PC-9 (cell line): ENCODE results near the gene RHBDD2. TPM values are rescaled to one million over a fixed set of nuclear protein-coding genes. Genes with fewer than 3 reads are reported as not detected.
A peak's percentile ranks its signal among the peaks of the same experiment; 100 is the strongest.
"Not testable (repeated sequence)": the region's sequence is repeated elsewhere in the genome, so short reads cannot be mapped to it uniquely, and the experiment has no call there.

Experiments
- BruUV-seq: library from RNA; stranded (reverse); fragments of 400-500 nt; replicated peaks from 2 replicates; lab custom pipeline; 2021; lab: Mats Ljungman, UMichigan
- CTCF ChIA-PET: fragments of 300-600 bp; sonication (Branson Sonifier 250); formaldehyde crosslinking; loops from one replicate; lab custom pipeline; 2022; ENCODE audit warnings: antibody characterized with exemption; lab: Charles Lee
- POLR2A ChIA-PET: fragments of 300-600 bp; sonication (Branson Sonifier 250); formaldehyde crosslinking; loops from one replicate; lab custom pipeline; 2022; ENCODE audit warnings: antibody characterized with exemption; ENCODE audit not compliant: unreplicated experiment; lab: Charles Lee
- DNase-seq, 2 experiments: peaks; one replicate each; pipeline versions ENCODE4 v3.0.0 to v3.0.0-alpha.2; 2015 to 2022; ENCODE audit warnings: mixed read lengths in 1 of 2
- H2AFZ ChIP-seq: fragments of 200-600 bp; sonication (generic); 2 replicates; pipeline ENCODE4 v1.8.1; 2017; ENCODE audit warnings: antibody characterized with exemption
- H3F3A ChIP-seq: fragments of 200-600 bp; sonication (generic); 2 replicates; pipeline ENCODE4 v1.8.1; 2017; ENCODE audit warnings: antibody characterized with exemption, mild to moderate bottlenecking, low read depth; ENCODE audit not compliant: insufficient read depth
- H3K27ac ChIP-seq: fragments of 200-600 bp; sonication (generic); 2 replicates; pipeline ENCODE4 v1.6.1; 2016; ENCODE audit warnings: mixed run types
- H3K27me3 ChIP-seq: fragments of 200-600 bp; sonication (generic); 2 replicates; pipeline ENCODE4 v1.6.1; 2016; ENCODE audit warnings: low read depth, mixed run types; ENCODE audit not compliant: insufficient read depth
- H3K36me3 ChIP-seq: fragments of 200-600 bp; sonication (generic); 2 replicates; pipeline ENCODE4 v1.6.1; 2016; ENCODE audit warnings: low read depth, mixed run types
- H3K4me1 ChIP-seq: fragments of 200-600 bp; sonication (generic); replicated peaks from 2 replicates; pipeline ENCODE4 v1.6.1; 2016; ENCODE audit warnings: mixed run types; ENCODE audit not compliant: insufficient read depth
- H3K4me2 ChIP-seq: fragments of 200-600 bp; sonication (generic); 2 replicates; pipeline ENCODE4 v1.6.1; 2017; ENCODE audit warnings: mixed run types
- H3K4me3 ChIP-seq: fragments of 200-600 bp; sonication (generic); 2 replicates; pipeline ENCODE4 v1.6.1; 2016; ENCODE audit warnings: mixed run types
- H3K79me2 ChIP-seq: fragments of 200-600 bp; sonication (generic); 2 replicates; pipeline ENCODE4 v1.6.1; 2017; ENCODE audit warnings: low read depth, mixed run types
- H3K9me2 ChIP-seq: fragments of 200-600 bp; sonication (generic); 2 replicates; pipeline ENCODE4 v1.8.1; 2017; ENCODE audit warnings: mild to moderate bottlenecking; ENCODE audit not compliant: insufficient read depth
- H3K9me3 ChIP-seq: fragments of 200-600 bp; sonication (generic); 2 replicates; pipeline ENCODE4 v1.8.1; 2016; ENCODE audit warnings: low read depth; ENCODE audit not compliant: insufficient read depth
- H4K20me1 ChIP-seq: fragments of 200-600 bp; sonication (generic); 2 replicates; pipeline ENCODE4 v1.8.1; 2017; ENCODE audit not compliant: insufficient read depth
- CTCF ChIP-seq: fragments of 200-600 bp; sonication (generic); conservative IDR thresholded peaks from 2 replicates; pipeline ENCODE4 v1.6.1; 2017; ENCODE audit warnings: mixed run types, antibody characterized with exemption, mild to moderate bottlenecking, moderate library complexity
- EZH2 ChIP-seq: fragments of 200-600 bp; sonication (generic); IDR thresholded peaks from 2 replicates; pipeline ENCODE4 v1.8.0; 2017; ENCODE audit warnings: antibody characterized with exemption, low read depth
- intact Hi-C: fragments of 100-400 bp; cut with micrococcal nuclease; formaldehyde crosslinking; loops from one replicate; pipeline ENCODE4 v1.10.0; 2022; ENCODE audit not compliant: unreplicated experiment
- total RNA-seq: library from RNA; stranded (reverse); gene quantifications from 2 replicates; pipeline ENCODE4 v1.2.3, GENCODE V29; 2021

RHBDD2 gene
- total RNA-seq, 1 experiment from 2014 or later, result 71.7 TPM

- H3F3A ChIP-seq, result peaks cover 5% of the 10 kb centered on the region; the same call in 1 of the 2 replicates
- no peaks in the 10 kb centered on the region for H3K9me2 ChIP-seq
- no peaks in the 10 kb centered on the region for H3K9me3 ChIP-seq
- H3K4me1 ChIP-seq, result peaks cover 13% of the 10 kb centered on the region
- BruUV-seq, result TSS peak; percentile 57
- H3K79me2 ChIP-seq, result peaks cover 23% of the 10 kb centered on the region
- peaks cover 13% of the 10 kb centered on the region for H3K36me3 ChIP-seq
- no peak for TF ChIP-seq EZH2
- CTCF ChIA-PET, result no interaction called here
- H3K4me2 ChIP-seq, result peak overlapping the region; percentile 83
- no peak overlapping the region for H3K27ac ChIP-seq
- peak overlapping the region; percentile 89 for H3K4me3 ChIP-seq
- POLR2A ChIA-PET, result interaction anchor here (0.7 kb wide), 1 partner anchor 37 kb away, joined by 3 read pairs; no protein-coding TSS in a partner anchor
- no peak for DNase-seq
- no peaks in the 10 kb centered on the region for H3K27me3 ChIP-seq
- H2AFZ ChIP-seq, result peak overlapping the region; percentile 97
- no peaks in the 10 kb centered on the region for H4K20me1 ChIP-seq
- intact Hi-C loops, result loop anchor here (1.0 kb wide), 2 partner anchors 14 to 36 kb away; partner anchors contain the start of gene POR
These were observed 944 bp downstream of the RHBDD2 start for GRCh38 chr7:75879771-75880184.

- no peak overlapping the region for H2AFZ ChIP-seq
- peaks cover 5% of the 10 kb centered on the region; the same call in 1 of the 2 replicates for H3F3A ChIP-seq
- H3K27me3 ChIP-seq, result no peaks in the 10 kb centered on the region
- CTCF ChIA-PET, result no interaction called here
- no peak overlapping the region for H3K27ac ChIP-seq
- H3K4me3 ChIP-seq, result peak overlapping the region; percentile 89; the same call in 1 of the 2 replicates
- H3K36me3 ChIP-seq, result peaks cover 13% of the 10 kb centered on the region
- BruUV-seq, result no TSS peak
- no peak for TF ChIP-seq CTCF
- TF ChIP-seq EZH2, result no peak
- no peaks in the 10 kb centered on the region for H4K20me1 ChIP-seq
- DNase-seq, result no peak
- H3K9me2 ChIP-seq, result no peaks in the 10 kb centered on the region
- H3K9me3 ChIP-seq, result no peaks in the 10 kb centered on the region
- peaks cover 23% of the 10 kb centered on the region for H3K79me2 ChIP-seq
- peaks cover 13% of the 10 kb centered on the region for H3K4me1 ChIP-seq
- intact Hi-C loops, result no loop called here
- peak overlapping the region; percentile 83 for H3K4me2 ChIP-seq
- POLR2A ChIA-PET, result interaction anchor here (0.7 kb wide), 1 partner anchor 36 kb away, joined by 3 read pairs; no protein-coding TSS in a partner anchor
These were observed 1.4 kb downstream of the RHBDD2 start for GRCh38 chr7:75880242-75880641.

- no peaks in the 10 kb centered on the region for H3K9me2 ChIP-seq
- no peaks in the 10 kb centered on the region for H4K20me1 ChIP-seq
- no peaks in the 10 kb centered on the region for H3K27me3 ChIP-seq
- peaks cover 13% of the 10 kb centered on the region for H3K36me3 ChIP-seq
- ChIA-PET POLR2A (no interaction called here), CTCF (no interaction called here)
- H3K27ac ChIP-seq, result no peak overlapping the region
- no TSS peak for BruUV-seq
- no peak overlapping the region for H3K4me2 ChIP-seq
- intact Hi-C loops, result no loop called here
- no peak overlapping the region for H2AFZ ChIP-seq
- H3K79me2 ChIP-seq, result peaks cover 23% of the 10 kb centered on the region
- H3K4me1 ChIP-seq, result peaks cover 13% of the 10 kb centered on the region
- no peaks in the 10 kb centered on the region for H3K9me3 ChIP-seq
- no peak for TF ChIP-seq EZH2
- no peak for TF ChIP-seq CTCF
- DNase-seq, result no peak
- H3F3A ChIP-seq, result peaks cover 5% of the 10 kb centered on the region; the same call in 1 of the 2 replicates
- H3K4me3 ChIP-seq, result no peak overlapping the region
These were observed 2.7 kb downstream of the RHBDD2 start for GRCh38 chr7:75881436-75882095.

GRCh38 chr7:75883265-75883824, 4.5 kb downstream of the RHBDD2 start:
- POLR2A ChIA-PET, result not testable (repeated sequence)
- CTCF ChIA-PET, result interaction anchor here (0.6 to 0.7 kb wide), 3 partner anchors 18 to 319 kb away, joined by 3 to 4 read pairs (median 3); no protein-coding TSS in a partner anchor

More at GRCh38 chr7:75883265-75883824, 4.5 kb downstream of the RHBDD2 start:
- H3K4me1 ChIP-seq, H3K9me2 ChIP-seq, H3K4me2 ChIP-seq, H4K20me1 ChIP-seq, H3K27ac ChIP-seq, H3K4me3 ChIP-seq, BruUV-seq, intact Hi-C loops, H2AFZ ChIP-seq, H3K9me3 ChIP-seq, DNase-seq, H3F3A ChIP-seq, H3K27me3 ChIP-seq: not testable (repeated sequence)
- H3K79me2 ChIP-seq, result peaks cover 23% of the 10 kb centered on the region
- peaks cover 13% of the 10 kb centered on the region for H3K36me3 ChIP-seq
